Esophagus muscularis mucosa (tissue), 4 donors: Measurements from ENCODE around the gene GMDS.

Experiments
- EP300 ChIP-seq: sonication (generic); formaldehyde crosslinking; IDR thresholded peaks from one replicate; pipeline ENCODE4 v1.6.1; 2017; ENCODE audit warnings: antibody characterized with exemption
- POLR2A ChIP-seq: fragments of 450-650 bp; IDR thresholded peaks from one replicate; pipeline ENCODE4 v1.6.1; 2017; ENCODE audit warnings: antibody characterized with exemption, moderate library complexity, mild to moderate bottlenecking, low read depth
- POLR2AphosphoS5 ChIP-seq, 2 donors: sonication (generic); formaldehyde crosslinking; IDR thresholded peaks; one replicate each; pipeline ENCODE4 v1.6.1; 2017; ENCODE audit warnings: antibody characterized with exemption in 2 of 2
- TF ChIP-seq, protein P1 (sequence below), 3 experiments: fragments of 200-600 bp in 2 of 3; fragments of 450-650 bp in 1 of 3; sonication (generic) in 2 of 3; IDR thresholded peaks; one replicate each; pipeline ENCODE4 v1.5.1; 2017 to 2019; ENCODE audit warnings: antibody characterized with exemption in 3 of 3, mild to moderate bottlenecking in 2 of 3, moderate library complexity in 1 of 3

DNA sequence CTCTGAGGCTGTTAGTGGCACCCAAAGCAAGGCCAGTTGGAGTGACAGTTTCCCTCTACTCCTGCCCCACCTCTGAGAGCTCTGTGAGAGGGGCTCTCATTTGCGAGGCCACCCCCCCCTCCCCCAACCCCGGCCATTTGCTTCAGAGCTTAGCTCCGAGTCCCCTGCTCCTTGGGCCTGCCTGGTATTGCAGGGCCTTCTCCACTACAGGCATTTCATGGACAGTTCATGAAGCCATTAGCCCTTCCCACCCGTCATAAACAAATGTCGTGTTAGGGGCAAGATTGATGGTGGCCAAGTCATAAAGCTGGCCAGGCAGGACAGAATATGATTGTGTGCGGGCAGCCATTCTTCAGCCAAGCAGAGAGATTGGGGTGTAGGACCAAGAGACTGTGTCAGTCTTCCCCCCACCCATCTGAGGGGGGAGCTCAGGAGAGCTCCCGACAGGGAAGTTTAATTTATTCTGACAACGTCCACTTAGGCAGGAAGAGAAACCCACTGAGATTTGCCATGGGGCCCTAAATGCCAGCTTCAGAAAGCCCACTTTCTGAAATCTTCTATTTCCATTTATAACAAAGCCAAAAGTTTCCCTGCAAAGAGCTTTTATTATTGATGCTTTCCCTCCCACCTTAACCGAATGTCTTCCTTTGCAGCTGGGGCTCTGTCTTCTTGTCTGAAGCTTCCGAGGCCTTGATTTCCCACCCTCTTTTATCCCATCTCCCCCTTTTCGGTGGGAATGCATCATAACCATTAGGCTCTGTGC is 628.5 kb downstream of the GMDS start:
- no peak for TF ChIP-seq POLR2AphosphoS5 (IDR thresholded peaks at IDR 0.05)
- TF ChIP-seq, protein P1, sequence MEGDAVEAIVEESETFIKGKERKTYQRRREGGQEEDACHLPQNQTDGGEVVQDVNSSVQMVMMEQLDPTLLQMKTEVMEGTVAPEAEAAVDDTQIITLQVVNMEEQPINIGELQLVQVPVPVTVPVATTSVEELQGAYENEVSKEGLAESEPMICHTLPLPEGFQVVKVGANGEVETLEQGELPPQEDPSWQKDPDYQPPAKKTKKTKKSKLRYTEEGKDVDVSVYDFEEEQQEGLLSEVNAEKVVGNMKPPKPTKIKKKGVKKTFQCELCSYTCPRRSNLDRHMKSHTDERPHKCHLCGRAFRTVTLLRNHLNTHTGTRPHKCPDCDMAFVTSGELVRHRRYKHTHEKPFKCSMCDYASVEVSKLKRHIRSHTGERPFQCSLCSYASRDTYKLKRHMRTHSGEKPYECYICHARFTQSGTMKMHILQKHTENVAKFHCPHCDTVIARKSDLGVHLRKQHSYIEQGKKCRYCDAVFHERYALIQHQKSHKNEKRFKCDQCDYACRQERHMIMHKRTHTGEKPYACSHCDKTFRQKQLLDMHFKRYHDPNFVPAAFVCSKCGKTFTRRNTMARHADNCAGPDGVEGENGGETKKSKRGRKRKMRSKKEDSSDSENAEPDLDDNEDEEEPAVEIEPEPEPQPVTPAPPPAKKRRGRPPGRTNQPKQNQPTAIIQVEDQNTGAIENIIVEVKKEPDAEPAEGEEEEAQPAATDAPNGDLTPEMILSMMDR (IDR thresholded peaks at IDR 0.05), result no peak
- TF ChIP-seq POLR2A, result no peak
- no peak for TF ChIP-seq EP300
